ENCODE measurements around the gene FUS. TPM values are rescaled to one million over a fixed set of nuclear protein-coding genes. Genes with fewer than 3 reads are reported as not detected.

FUS gene
- total RNA-seq, 1 donor from 2014 or later, result 309 TPM

DNA sequence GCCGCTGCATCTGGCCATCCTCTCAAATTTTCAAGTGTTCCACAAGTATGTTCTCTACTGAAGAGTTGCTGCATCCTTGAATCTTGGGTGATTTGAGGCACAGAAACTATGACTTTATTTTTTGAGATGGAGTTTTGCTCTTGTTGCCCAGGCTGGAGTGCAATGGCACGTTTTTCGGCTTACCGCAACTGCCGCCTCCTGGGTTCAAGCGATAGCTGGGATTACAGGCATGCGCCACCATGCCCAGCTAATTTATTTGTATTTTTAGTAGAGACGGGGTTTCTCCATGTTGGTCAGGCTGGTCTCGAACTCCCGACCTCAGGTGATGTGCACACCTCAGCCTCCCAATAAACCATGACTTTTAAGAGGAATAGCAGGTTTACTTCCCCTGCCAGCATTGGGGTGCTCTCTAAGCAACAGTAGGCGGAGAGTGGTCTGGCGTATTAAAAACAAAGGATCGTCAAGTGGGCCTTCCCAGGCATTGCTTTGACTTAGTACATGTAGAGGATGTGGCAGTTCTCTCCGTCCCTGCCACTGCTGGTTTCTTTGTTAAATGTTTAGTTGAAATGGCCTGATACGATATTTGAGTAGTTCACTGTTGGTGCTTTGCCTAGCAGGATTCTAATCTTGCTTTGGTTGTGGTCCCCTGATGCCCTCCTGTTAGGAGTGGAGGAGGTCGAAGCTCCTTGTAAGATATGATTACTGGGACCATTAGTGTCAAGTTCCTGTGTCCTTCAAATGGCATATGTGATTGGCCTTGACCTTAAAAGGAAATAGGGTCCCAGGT, 13.1 kb downstream of the FUS start:
- no peaks in the 10 kb centered on the region for H3K27me3 Mint-ChIP-seq (ENCODE audit: low read depth, unreplicated experiment)
- Histone ChIP-seq H3K4me3 (ENCODE audit: insufficient read depth, low read depth, low read length) (no peak overlapping the region), H3K27me3 (ENCODE audit: insufficient read depth, low read length) (no peaks in the 10 kb centered on the region), H3K4me1 (ENCODE audit: insufficient read depth, low read length) (no peaks in the 10 kb centered on the region), H3K79me2 (ENCODE audit: insufficient read depth, low read length) (peaks cover 54% of the 10 kb centered on the region), H3K9ac (ENCODE audit: low read length) (no peak overlapping the region), H3K4me2 (ENCODE audit: low read length) (no peak overlapping the region), H4K20me1 (ENCODE audit: insufficient read depth, low read length) (peaks cover 96% of the 10 kb centered on the region), H3K36me3 (ENCODE audit: insufficient read depth, low read length) (peaks cover 83% of the 10 kb centered on the region), H3K27ac (ENCODE audit: low read depth, low read length) (no peak overlapping the region), H3K9me3 (ENCODE audit: insufficient read depth, low read depth, low read length) (no peaks in the 10 kb centered on the region), H2AFZ (ENCODE audit: low read depth, low read length) (no peak overlapping the region)
- H3K9me3 Mint-ChIP-seq (ENCODE audit: unreplicated experiment), result no peaks in the 10 kb centered on the region
- peaks cover 9% of the 10 kb centered on the region for H3K4me1 Mint-ChIP-seq (ENCODE audit: low read depth, unreplicated experiment)
- H3K4me3 Mint-ChIP-seq (ENCODE audit: unreplicated experiment), result no peak overlapping the region
- DNase-seq (ENCODE audit: low read depth) (no peak), FAIRE-seq (no peak)
- no peak for TF ChIP-seq EZH2 (IDR thresholded peaks at IDR 0.05; ENCODE audit: insufficient read depth, low read length)
- TF ChIP-seq, protein P1, sequence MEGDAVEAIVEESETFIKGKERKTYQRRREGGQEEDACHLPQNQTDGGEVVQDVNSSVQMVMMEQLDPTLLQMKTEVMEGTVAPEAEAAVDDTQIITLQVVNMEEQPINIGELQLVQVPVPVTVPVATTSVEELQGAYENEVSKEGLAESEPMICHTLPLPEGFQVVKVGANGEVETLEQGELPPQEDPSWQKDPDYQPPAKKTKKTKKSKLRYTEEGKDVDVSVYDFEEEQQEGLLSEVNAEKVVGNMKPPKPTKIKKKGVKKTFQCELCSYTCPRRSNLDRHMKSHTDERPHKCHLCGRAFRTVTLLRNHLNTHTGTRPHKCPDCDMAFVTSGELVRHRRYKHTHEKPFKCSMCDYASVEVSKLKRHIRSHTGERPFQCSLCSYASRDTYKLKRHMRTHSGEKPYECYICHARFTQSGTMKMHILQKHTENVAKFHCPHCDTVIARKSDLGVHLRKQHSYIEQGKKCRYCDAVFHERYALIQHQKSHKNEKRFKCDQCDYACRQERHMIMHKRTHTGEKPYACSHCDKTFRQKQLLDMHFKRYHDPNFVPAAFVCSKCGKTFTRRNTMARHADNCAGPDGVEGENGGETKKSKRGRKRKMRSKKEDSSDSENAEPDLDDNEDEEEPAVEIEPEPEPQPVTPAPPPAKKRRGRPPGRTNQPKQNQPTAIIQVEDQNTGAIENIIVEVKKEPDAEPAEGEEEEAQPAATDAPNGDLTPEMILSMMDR (IDR thresholded peaks at IDR 0.05; ENCODE audit: insufficient read depth, low read depth, low read length), result no peak
- no peak overlapping the region for H3K27ac Mint-ChIP-seq (ENCODE audit: unreplicated experiment)
- H3K36me3 Mint-ChIP-seq (ENCODE audit: low read depth, unreplicated experiment), result peaks cover 40% of the 10 kb centered on the region

DNA sequence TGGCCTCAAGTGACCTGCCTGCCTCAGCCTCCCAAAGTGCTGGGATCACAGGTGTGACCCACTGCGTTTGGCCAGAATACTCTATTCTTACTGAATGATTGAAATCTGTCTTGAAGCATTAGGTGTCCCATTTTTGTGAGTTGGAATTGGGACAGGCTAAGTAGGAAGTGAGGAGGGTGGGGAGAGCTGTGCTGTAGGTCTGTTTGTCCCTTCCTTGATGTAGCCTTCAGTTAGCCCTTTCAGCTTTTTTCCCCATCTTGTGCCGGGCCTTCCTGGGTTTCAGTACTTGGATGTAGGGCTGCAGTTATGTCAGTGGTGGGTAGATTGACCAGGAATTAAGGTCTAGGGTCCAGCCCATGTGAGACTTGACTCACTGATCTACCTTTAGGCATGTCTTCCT, 13.9 kb downstream of the FUS start:
- peaks cover 46% of the 10 kb centered on the region for H3K79me2 ChIP-seq (ENCODE audit: insufficient read depth, low read length)

More for the DNA sequence above, 13.9 kb downstream of the FUS start:
- no peaks in the 10 kb centered on the region for H3K27me3 ChIP-seq (ENCODE audit: insufficient read depth, low read length)
- H2AFZ ChIP-seq (ENCODE audit: low read depth, low read length), result no peak overlapping the region
- H4K20me1 ChIP-seq (ENCODE audit: insufficient read depth, low read length), result peaks cover 96% of the 10 kb centered on the region
- H3K4me1 ChIP-seq (ENCODE audit: insufficient read depth, low read length), result no peaks in the 10 kb centered on the region
- no peak overlapping the region for H3K9ac ChIP-seq (ENCODE audit: low read length)
- peaks cover 5% of the 10 kb centered on the region for H3K4me1 Mint-ChIP-seq (ENCODE audit: low read depth, unreplicated experiment)
- H3K27ac ChIP-seq (ENCODE audit: low read depth, low read length), result no peak overlapping the region
- no peak for FAIRE-seq
- H3K4me3 ChIP-seq (ENCODE audit: insufficient read depth, low read depth, low read length), result no peak overlapping the region
- no peak for TF ChIP-seq EZH2 (IDR thresholded peaks at IDR 0.05; ENCODE audit: insufficient read depth, low read length)
- TF ChIP-seq, protein P1 (IDR thresholded peaks at IDR 0.05; ENCODE audit: insufficient read depth, low read depth, low read length), result no peak
- peaks cover 75% of the 10 kb centered on the region for H3K36me3 ChIP-seq (ENCODE audit: insufficient read depth, low read length)
- no peak for DNase-seq (ENCODE audit: low read depth)
- peaks cover 43% of the 10 kb centered on the region for H3K36me3 Mint-ChIP-seq (ENCODE audit: low read depth, unreplicated experiment)
- no peak overlapping the region for H3K4me3 Mint-ChIP-seq (ENCODE audit: unreplicated experiment)
- H3K27ac Mint-ChIP-seq (ENCODE audit: unreplicated experiment), result no peak overlapping the region
- no peaks in the 10 kb centered on the region for H3K27me3 Mint-ChIP-seq (ENCODE audit: low read depth, unreplicated experiment)
- H3K4me2 ChIP-seq (ENCODE audit: low read length), result no peak overlapping the region
- H3K9me3 ChIP-seq (ENCODE audit: insufficient read depth, low read depth, low read length), result no peaks in the 10 kb centered on the region
- no peaks in the 10 kb centered on the region for H3K9me3 Mint-ChIP-seq (ENCODE audit: unreplicated experiment)

Measured in astrocyte (in vitro differentiated cells and primary cell).